Transverse colon (tissue), 4 donors: ENCODE data around the gene ACTR3.

Experiments used
- CTCF ChIP-seq, 5 experiments: fragments of 200-600 bp in 3 of 5; fragments of 450-650 bp in 2 of 5; sonication (generic) in 3 of 5; IDR thresholded peaks; 1 replicate in 2 of 5; 2 replicates in 3 of 5; pipeline ENCODE4 v1.5.1; 2016 to 2017; ENCODE audit warnings: antibody characterized with exemption in 5 of 5, inconsistent platforms in 3 of 5, mild to moderate bottlenecking in 2 of 5, moderate library complexity in 1 of 5
- POLR2A ChIP-seq: fragments of 450-650 bp; IDR thresholded peaks from one replicate; pipeline ENCODE4 v1.6.1; 2016; ENCODE audit warnings: antibody characterized with exemption, mild to moderate bottlenecking, moderate library complexity
- POLR2AphosphoS5 ChIP-seq, 3 donors: sonication (generic); formaldehyde crosslinking; IDR thresholded peaks; one replicate each; pipeline ENCODE4 v1.6.1; 2016; ENCODE audit warnings: antibody characterized with exemption in 3 of 3

- TF ChIP-seq CTCF (IDR thresholded peaks at IDR 0.05) (no peak), POLR2A (no peak), POLR2AphosphoS5 (IDR thresholded peaks at IDR 0.05) (no peak)
These were observed 16.0 kb downstream of the ACTR3 start for GRCh38 chr2:113905886-113906285.
